ENCODE results near the gene CACNA1G. TPM values are rescaled to one million over a fixed set of nuclear protein-coding genes. Genes with fewer than 3 reads are reported as not detected.

The CACNA1G gene
- total and polyA plus RNA-seq, 9 of the 15 experiments (the other 6 are each of a cell fraction or from before 2014, with no cell fraction given), result 0.01 TPM; not detected in 8

DNA sequence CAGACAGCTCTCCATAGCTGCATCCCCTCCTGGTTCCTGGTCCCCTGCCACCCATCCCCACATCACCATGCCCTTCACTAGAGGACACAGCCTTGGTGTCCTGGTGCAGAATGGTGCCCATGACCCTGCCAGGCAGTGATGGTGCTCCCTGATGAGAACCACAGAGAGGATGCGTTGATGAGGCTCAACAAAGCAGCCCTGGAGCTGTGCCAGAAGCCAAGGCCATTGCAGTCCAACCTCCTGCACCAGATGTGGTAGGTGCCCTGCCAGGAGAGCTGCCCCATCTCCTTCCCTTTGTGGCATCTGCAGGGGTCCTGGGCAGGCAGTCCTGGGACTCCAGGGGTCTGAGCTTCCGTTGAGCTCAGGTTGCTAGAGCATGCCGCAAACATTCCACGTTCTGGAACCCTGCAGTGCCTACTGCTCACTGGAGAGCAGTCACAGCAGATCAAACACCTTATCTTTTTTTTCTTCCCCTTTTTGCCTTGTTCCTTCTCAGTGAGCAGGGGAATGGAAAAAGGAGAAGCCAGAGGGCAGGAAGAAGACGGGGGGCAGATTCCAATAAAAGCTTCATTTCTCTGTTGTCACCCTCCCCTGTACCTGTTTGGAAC, 33.3 kb upstream of the CACNA1G start:
- in situ Hi-C loops (cut with MboI) (no loop called here), intact Hi-C loops (cut with micrococcal nuclease) (no loop called here)
- H3K4me1 ChIP-seq (replicated peaks in 1 of 2; ENCODE audit: control insufficient read depth in 2 of 2, insufficient read depth in 2 of 2, low read length in 2 of 2), result peaks cover 0 to 4% of the 10 kb centered on the region in 2 experiments; a peak in 1 of 5 replicates
- CTCF ChIA-PET (ENCODE audit: low intra/inter-chr PET ratio), result no interaction called here
- FAIRE-seq, result no peak
- no peaks in the 10 kb centered on the region for H3K36me3 ChIP-seq (ENCODE audit: control insufficient read depth, insufficient read depth, low read length)
- H3K4me3 ChIP-seq, result no peak overlapping the region
- H3K9ac ChIP-seq (ENCODE audit: insufficient read depth in 1 of 2, low read depth in 2 of 2, low read length in 2 of 2), result peak overlapping the region in 1 of 2 experiments; percentile 14; a peak in 1 of 4 replicates
- peaks cover 30 to 49% of the 10 kb centered on the region in 2 experiments; a peak in 4 of 5 replicates for H3K27me3 ChIP-seq (ENCODE audit: control insufficient read depth in 2 of 2, insufficient read depth in 2 of 2, low read length in 2 of 2)
- 0% methylated on average over 4 of the region's 5 CpGs for WGBS (ENCODE audit: insufficient coverage, low coverage, missing lambda C conversion rate)
- H3K79me2 ChIP-seq (ENCODE audit: control insufficient read depth, insufficient read depth, low read length), result no peaks in the 10 kb centered on the region
- no peak for DNase-seq (ENCODE audit: extremely low read depth in 1 of 4, low spot score in 3 of 4)
- BruUV-seq (replicated peaks), result no TSS peak
- H4K20me1 ChIP-seq (replicated peaks; ENCODE audit: control insufficient read depth, insufficient read depth, low read length), result 0 out of 2 replicates have a peak, but pooled peaks cover 7% of the 10 kb centered on the region
- H3K9me3 ChIP-seq (replicated peaks; ENCODE audit: control insufficient read depth, insufficient read depth, low read depth, low read length), result no peaks in the 10 kb centered on the region
- no peak overlapping the region for H3K4me2 ChIP-seq (ENCODE audit: insufficient read depth, low read length)
- no peak overlapping the region for H3K27ac ChIP-seq (ENCODE audit: extremely low read depth, low read depth, low read length)
- POLR2A ChIA-PET, result interaction anchor here (0.5 to 0.6 kb wide), 2 partner anchors 10 to 23 kb away, joined by 3 to 4 read pairs; no protein-coding TSS in a partner anchor
- no peaks in the 10 kb centered on the region for H3K9me1 ChIP-seq (ENCODE audit: control insufficient read depth, insufficient read depth, low read length)
- no peak overlapping the region for H2AFZ ChIP-seq (ENCODE audit: low read depth, low read length)
- ATAC-seq, result no peak
- TF ChIP-seq ZNF263 (CRISPR knock-in tag; IDR thresholded peaks at IDR 0.05; ENCODE audit: borderline replicate concordance) (0 out of 2 replicates have a peak, but pooled peaks have one; percentile 20), ZNF23 (CRISPR knock-in tag; IDR thresholded peaks at IDR 0.05) (no peak), TSC22D4 (tag; IDR thresholded peaks at IDR 0.05) (no peak), HNRNPUL1 (IDR thresholded peaks at IDR 0.05; ENCODE audit: low read length) (no peak), MECOM (CRISPR knock-in tag; IDR thresholded peaks at IDR 0.05) (no peak), ETS2 (tag; IDR thresholded peaks at IDR 0.05; ENCODE audit: borderline replicate concordance, poor library complexity, severe bottlenecking) (no peak), NRF1 (conservative IDR thresholded peaks at IDR 0.05 in 1 of 2, IDR thresholded peaks at IDR 0.05 in 1 of 2) (no peak), ZFX (CRISPR knock-in tag; IDR thresholded peaks at IDR 0.05) (no peak), OTX1 (CRISPR knock-in tag; IDR thresholded peaks at IDR 0.05) (no peak), NCOA2 (IDR thresholded peaks at IDR 0.05; ENCODE audit: partially characterized antibody in 2 of 2) (no peak), SPI1 (IDR thresholded peaks at IDR 0.05; ENCODE audit: borderline replicate concordance, low read depth, low read length) (peak; percentile 16; the same call in 1 of the 2 replicates), NONO (IDR thresholded peaks at IDR 0.05; ENCODE audit: low read depth in 2 of 2, low read length in 1 of 2) (no peak)
- TF ChIP-seq, protein P1, sequence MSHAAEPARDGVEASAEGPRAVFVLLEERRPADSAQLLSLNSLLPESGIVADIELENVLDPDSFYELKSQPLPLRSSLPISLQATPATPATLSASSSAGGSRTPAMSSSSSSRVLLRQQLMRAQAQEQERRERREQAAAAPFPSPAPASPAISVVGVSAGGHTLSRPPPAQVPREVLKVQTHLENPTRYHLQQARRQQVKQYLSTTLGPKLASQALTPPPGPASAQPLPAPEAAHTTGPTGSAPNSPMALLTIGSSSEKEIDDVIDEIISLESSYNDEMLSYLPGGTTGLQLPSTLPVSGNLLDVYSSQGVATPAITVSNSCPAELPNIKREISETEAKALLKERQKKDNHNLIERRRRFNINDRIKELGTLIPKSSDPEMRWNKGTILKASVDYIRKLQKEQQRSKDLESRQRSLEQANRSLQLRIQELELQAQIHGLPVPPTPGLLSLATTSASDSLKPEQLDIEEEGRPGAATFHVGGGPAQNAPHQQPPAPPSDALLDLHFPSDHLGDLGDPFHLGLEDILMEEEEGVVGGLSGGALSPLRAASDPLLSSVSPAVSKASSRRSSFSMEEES (CRISPR knock-in tag; IDR thresholded peaks at IDR 0.05), result no peak
- TF ChIP-seq, protein P2, sequence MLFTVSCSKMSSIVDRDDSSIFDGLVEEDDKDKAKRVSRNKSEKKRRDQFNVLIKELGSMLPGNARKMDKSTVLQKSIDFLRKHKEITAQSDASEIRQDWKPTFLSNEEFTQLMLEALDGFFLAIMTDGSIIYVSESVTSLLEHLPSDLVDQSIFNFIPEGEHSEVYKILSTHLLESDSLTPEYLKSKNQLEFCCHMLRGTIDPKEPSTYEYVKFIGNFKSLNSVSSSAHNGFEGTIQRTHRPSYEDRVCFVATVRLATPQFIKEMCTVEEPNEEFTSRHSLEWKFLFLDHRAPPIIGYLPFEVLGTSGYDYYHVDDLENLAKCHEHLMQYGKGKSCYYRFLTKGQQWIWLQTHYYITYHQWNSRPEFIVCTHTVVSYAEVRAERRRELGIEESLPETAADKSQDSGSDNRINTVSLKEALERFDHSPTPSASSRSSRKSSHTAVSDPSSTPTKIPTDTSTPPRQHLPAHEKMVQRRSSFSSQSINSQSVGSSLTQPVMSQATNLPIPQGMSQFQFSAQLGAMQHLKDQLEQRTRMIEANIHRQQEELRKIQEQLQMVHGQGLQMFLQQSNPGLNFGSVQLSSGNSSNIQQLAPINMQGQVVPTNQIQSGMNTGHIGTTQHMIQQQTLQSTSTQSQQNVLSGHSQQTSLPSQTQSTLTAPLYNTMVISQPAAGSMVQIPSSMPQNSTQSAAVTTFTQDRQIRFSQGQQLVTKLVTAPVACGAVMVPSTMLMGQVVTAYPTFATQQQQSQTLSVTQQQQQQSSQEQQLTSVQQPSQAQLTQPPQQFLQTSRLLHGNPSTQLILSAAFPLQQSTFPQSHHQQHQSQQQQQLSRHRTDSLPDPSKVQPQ (CRISPR knock-in tag; IDR thresholded peaks at IDR 0.05; ENCODE audit: borderline replicate concordance), result no peak
